DOHH2 (cell line): ENCODE measurements around the gene PCYT1A.

Experiments used
- H3F3A ChIP-seq: fragments of 200-600 bp; sonication (generic), shearing (Covaris generic); 2 replicates; pipeline ENCODE4 v1.6.0; 2016; ENCODE audit warnings: antibody characterized with exemption, mild to moderate bottlenecking; ENCODE audit not compliant: control insufficient read depth, insufficient read depth
- H3K27ac ChIP-seq: fragments of 200-600 bp; sonication (generic); 2 replicates; pipeline ENCODE4 v1.5.1; 2014; ENCODE audit warnings: low read depth, mild to moderate bottlenecking, low read length, moderate library complexity
- H3K27me3 ChIP-seq: fragments of 200-600 bp; sonication (generic); 2 replicates; pipeline ENCODE4 v1.6.1; 2014; ENCODE audit warnings: mild to moderate bottlenecking, low read length, mixed read lengths; ENCODE audit not compliant: control insufficient read depth
- H3K36me3 ChIP-seq: fragments of 200-600 bp; sonication (generic); 2 replicates; pipeline ENCODE4 v1.6.1; 2014; ENCODE audit warnings: mild to moderate bottlenecking, low read length, moderate library complexity, mixed read lengths; ENCODE audit not compliant: control insufficient read depth
- H3K4me1 ChIP-seq: fragments of 200-600 bp; sonication (generic); 2 replicates; pipeline ENCODE4 v1.6.1; 2014; ENCODE audit warnings: mild to moderate bottlenecking, low read length, mixed read lengths; ENCODE audit not compliant: control insufficient read depth
- H3K4me2 ChIP-seq: fragments of 200-600 bp; sonication (generic); 2 replicates; pipeline ENCODE4 v1.6.0; 2014; ENCODE audit warnings: mild to moderate bottlenecking, low read length, moderate library complexity
- H3K4me3 ChIP-seq: fragments of 200-600 bp; sonication (generic); 2 replicates; pipeline ENCODE4 v1.5.1; 2014; ENCODE audit warnings: mild to moderate bottlenecking, low read length, mixed read lengths
- H3K79me2 ChIP-seq: fragments of 200-600 bp; sonication (generic); 2 replicates; pipeline ENCODE4 v1.6.1; 2014; ENCODE audit warnings: mild to moderate bottlenecking, low read length, mixed read lengths; ENCODE audit not compliant: control insufficient read depth
- H3K9me2 ChIP-seq: fragments of 200-600 bp; sonication (generic); replicated peaks from 2 replicates; pipeline ENCODE4 v1.6.1; 2014; ENCODE audit warnings: mild to moderate bottlenecking, low read length, mixed read lengths; ENCODE audit not compliant: control insufficient read depth
- H3K9me3 ChIP-seq: fragments of 200-600 bp; sonication (generic); 2 replicates; pipeline ENCODE4 v1.6.1; 2014; ENCODE audit warnings: antibody characterized with exemption, low read length, mixed read lengths; ENCODE audit not compliant: control insufficient read depth, insufficient read depth
- H4K20me1 ChIP-seq: fragments of 200-600 bp; sonication (generic); 2 replicates; pipeline ENCODE4 v1.6.0; 2014; ENCODE audit warnings: low read depth, mild to moderate bottlenecking, antibody characterized with exemption, low read length, moderate library complexity; ENCODE audit not compliant: control insufficient read depth, insufficient read depth
- EZH2phosphoT487 ChIP-seq: fragments of 200-600 bp; sonication (generic); IDR thresholded peaks from 2 replicates; pipeline ENCODE4 v1.6.1; 2017; ENCODE audit warnings: borderline replicate concordance, mild to moderate bottlenecking, antibody characterized with exemption, low read length, moderate library complexity, mixed read lengths
- TF ChIP-seq, protein P1 (sequence below): fragments of 200-600 bp; sonication (generic); IDR thresholded peaks from one replicate; pipeline ENCODE4 v1.5.1; 2014; ENCODE audit warnings: antibody characterized with exemption, mild to moderate bottlenecking, low read depth, low read length; ENCODE audit not compliant: poor library complexity, severe bottlenecking

PCYT1A gene

DNA sequence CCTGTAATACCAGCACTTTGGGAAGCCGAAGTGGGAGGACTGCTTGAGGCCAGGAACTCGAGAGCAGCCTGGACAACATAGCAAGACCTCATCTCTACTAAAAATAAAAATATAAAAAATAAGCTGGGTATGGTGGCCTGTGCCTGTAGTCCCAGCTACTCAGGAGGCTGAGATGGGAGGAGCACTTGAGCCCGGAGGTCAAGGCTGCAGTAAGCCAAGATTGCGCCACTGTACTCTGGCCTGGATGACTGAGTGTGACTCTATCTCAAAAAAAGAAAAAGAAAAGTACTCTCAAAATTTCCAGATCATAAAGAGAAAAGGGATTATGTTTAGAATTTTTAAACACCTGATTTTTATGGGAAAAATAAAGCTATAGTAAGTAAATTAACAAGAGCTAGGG is 47.1 kb downstream of the PCYT1A start:
- Histone ChIP-seq H3K9me2 (no peaks in the 10 kb centered on the region), H3K4me1 (no peaks in the 10 kb centered on the region), H3K27ac (no peak overlapping the region), H4K20me1 (no peaks in the 10 kb centered on the region), H3K4me3 (no peak overlapping the region), H3K27me3 (no peaks in the 10 kb centered on the region), H3K79me2 (no peaks in the 10 kb centered on the region), H3K36me3 (no peaks in the 10 kb centered on the region), H3F3A (no peaks in the 10 kb centered on the region), H3K4me2 (no peak overlapping the region), H3K9me3 (no peaks in the 10 kb centered on the region)
- TF ChIP-seq, protein P1, sequence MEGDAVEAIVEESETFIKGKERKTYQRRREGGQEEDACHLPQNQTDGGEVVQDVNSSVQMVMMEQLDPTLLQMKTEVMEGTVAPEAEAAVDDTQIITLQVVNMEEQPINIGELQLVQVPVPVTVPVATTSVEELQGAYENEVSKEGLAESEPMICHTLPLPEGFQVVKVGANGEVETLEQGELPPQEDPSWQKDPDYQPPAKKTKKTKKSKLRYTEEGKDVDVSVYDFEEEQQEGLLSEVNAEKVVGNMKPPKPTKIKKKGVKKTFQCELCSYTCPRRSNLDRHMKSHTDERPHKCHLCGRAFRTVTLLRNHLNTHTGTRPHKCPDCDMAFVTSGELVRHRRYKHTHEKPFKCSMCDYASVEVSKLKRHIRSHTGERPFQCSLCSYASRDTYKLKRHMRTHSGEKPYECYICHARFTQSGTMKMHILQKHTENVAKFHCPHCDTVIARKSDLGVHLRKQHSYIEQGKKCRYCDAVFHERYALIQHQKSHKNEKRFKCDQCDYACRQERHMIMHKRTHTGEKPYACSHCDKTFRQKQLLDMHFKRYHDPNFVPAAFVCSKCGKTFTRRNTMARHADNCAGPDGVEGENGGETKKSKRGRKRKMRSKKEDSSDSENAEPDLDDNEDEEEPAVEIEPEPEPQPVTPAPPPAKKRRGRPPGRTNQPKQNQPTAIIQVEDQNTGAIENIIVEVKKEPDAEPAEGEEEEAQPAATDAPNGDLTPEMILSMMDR, result no peak
- TF ChIP-seq EZH2phosphoT487, result no peak

DNA sequence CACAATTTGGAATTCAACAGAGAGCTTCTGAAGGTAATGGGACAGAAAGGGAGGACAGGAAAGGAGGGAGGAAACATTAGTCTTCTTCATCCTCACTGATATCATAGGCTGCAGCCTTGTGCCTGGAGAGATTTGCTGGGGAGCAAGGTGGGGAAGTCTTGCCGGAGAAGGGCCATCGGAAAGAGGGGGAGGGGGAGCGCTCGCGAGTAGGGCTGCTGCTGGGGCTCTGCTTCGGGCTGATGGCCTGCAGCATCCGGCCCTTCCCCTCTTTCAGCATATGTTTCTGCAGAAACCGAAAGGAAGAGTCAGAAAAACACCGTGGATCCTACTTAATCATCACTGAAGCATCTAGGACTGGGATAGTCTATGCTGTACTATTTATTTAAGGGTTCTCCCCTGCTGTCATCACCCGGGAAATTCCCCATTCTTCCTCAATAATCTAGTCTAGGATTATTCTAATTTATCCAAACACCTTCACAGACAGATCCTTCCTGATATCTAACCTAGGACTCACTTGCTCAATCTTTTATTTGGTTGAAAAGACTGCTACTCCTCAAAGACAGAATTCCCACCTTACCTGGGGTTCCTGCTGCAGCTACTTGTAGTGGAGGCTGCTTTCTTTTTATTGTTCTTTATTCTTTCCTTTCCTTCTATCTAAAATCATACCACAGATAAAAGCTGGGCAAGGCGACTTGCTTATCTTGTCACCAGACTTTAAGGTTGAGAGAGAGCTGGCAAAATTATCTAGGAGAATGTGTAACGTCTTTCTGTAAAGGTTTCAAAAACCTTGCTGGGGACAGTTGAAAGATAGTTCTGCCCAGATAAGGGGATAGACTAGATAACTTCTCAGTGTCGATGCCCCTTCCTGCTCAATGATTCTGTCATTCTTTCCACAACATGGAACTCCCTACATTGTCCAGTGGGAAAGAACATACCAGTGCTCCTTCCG is 48.6 kb downstream of the PCYT1A start:
- Histone ChIP-seq H3F3A (no peaks in the 10 kb centered on the region), H4K20me1 (no peaks in the 10 kb centered on the region), H3K9me2 (no peaks in the 10 kb centered on the region), H3K79me2 (no peaks in the 10 kb centered on the region), H3K36me3 (no peaks in the 10 kb centered on the region), H3K27ac (no peak overlapping the region), H3K4me1 (no peaks in the 10 kb centered on the region), H3K4me3 (no peak overlapping the region), H3K4me2 (no peak overlapping the region), H3K27me3 (no peaks in the 10 kb centered on the region), H3K9me3 (no peaks in the 10 kb centered on the region)
- TF ChIP-seq EZH2phosphoT487, result no peak
- TF ChIP-seq, protein P1, result no peak

DNA sequence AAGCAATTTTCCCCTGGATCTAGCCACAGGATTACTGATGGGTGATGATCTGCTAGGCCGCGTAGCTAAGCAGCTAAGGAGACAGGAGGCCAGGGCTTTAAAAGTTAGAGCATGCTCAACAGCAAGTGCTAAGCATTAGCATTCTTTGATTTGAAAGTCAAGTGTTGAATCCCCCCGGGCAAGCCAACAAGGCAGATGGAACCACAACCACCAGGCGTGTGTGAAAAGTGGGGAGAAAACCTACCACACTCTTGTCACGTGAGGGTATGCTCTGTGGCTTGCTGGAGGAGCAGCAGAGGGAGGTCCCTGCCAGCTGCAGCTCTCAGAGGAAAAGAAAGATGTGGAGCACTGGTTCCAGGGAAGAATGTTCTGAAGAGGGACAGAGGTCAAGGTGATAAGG is 50.3 kb downstream of the PCYT1A start:
- H3K4me3 ChIP-seq, result no peak overlapping the region
- H3F3A ChIP-seq, result no peaks in the 10 kb centered on the region
- H3K27me3 ChIP-seq, result no peaks in the 10 kb centered on the region
- H3K36me3 ChIP-seq, result no peaks in the 10 kb centered on the region
- no peaks in the 10 kb centered on the region for H4K20me1 ChIP-seq
- no peaks in the 10 kb centered on the region for H3K9me3 ChIP-seq
- no peaks in the 10 kb centered on the region for H3K4me1 ChIP-seq
- no peaks in the 10 kb centered on the region for H3K79me2 ChIP-seq
- no peak overlapping the region for H3K27ac ChIP-seq
- no peak for TF ChIP-seq EZH2phosphoT487
- TF ChIP-seq, protein P1, result no peak
- no peaks in the 10 kb centered on the region for H3K9me2 ChIP-seq
- H3K4me2 ChIP-seq, result no peak overlapping the region
